NCI-H1694 treated with DMSO at 0.1 percent for 48 hours (cell line): ENCODE data around the gene PRR20G.
"Not testable (repeated sequence)": the region's sequence is repeated elsewhere in the genome, so short reads cannot be mapped to it uniquely, and the experiment has no call there.

Source experiments
- DNase-seq: peaks from one replicate; lab custom pipeline; 2025; lab: John Stamatoyannopoulos, UW

PRR20G gene

GRCh38 chr3:127299276-127299675 lies 11.4 kb upstream of the PRR20G start:
- no peak for DNase-seq

GRCh38 chr3:127296959-127297358 lies 9.1 kb upstream of the PRR20G start:
- no peak for DNase-seq

GRCh38 chr3:127296166-127296565 lies 8.3 kb upstream of the PRR20G start:
- DNase-seq: no peak

GRCh38 chr3:127293650-127294049 lies 5.8 kb upstream of the PRR20G start:
- not testable (repeated sequence) for DNase-seq

GRCh38 chr3:127291611-127292010 lies 3.8 kb upstream of the PRR20G start:
- no peak for DNase-seq

GRCh38 chr3:127291114-127291513 lies 3.3 kb upstream of the PRR20G start:
- no peak for DNase-seq

GRCh38 chr3:127289706-127290575 lies 2.1 kb upstream of the PRR20G start:
- no peak for DNase-seq

- DNase-seq: no peak
These were observed 1.3 kb upstream of the PRR20G start for GRCh38 chr3:127288921-127289705.

- DNase-seq: no peak
These were observed 497 bp upstream of the PRR20G start for GRCh38 chr3:127288343-127288742.

- DNase-seq: no peak
These were observed 1.2 kb downstream of the PRR20G start for GRCh38 chr3:127286571-127287140.

- no peak for DNase-seq
These were observed 3.6 kb downstream of the PRR20G start for GRCh38 chr3:127284258-127284657.

- DNase-seq: no peak
These were observed 10.3 kb downstream of the PRR20G start for GRCh38 chr3:127277561-127277960.

GRCh38 chr3:127276995-127277394 lies 10.9 kb downstream of the PRR20G start:
- DNase-seq: no peak

- DNase-seq: no peak
These were observed 11.4 kb downstream of the PRR20G start for GRCh38 chr3:127276396-127276795.

- no peak for DNase-seq
These were observed 12.5 kb downstream of the PRR20G start for GRCh38 chr3:127275287-127275781.

- no peak for DNase-seq
These were observed 13.6 kb downstream of the PRR20G start for GRCh38 chr3:127274200-127274760.

GRCh38 chr3:127273206-127273605 lies 14.6 kb downstream of the PRR20G start:
- no peak for DNase-seq

- no peak for DNase-seq
These were observed 21.7 kb downstream of the PRR20G start for GRCh38 chr3:127266186-127266585.

- DNase-seq: no peak
These were observed 22.3 kb downstream of the PRR20G start for GRCh38 chr3:127265581-127265981.

GRCh38 chr3:127264794-127265514 lies 22.9 kb downstream of the PRR20G start:
- DNase-seq: no peak

- no peak for DNase-seq
These were observed 23.6 kb downstream of the PRR20G start for GRCh38 chr3:127264292-127264691.
